Measurements from ENCODE around the gene KRTAP3-3.

The KRTAP3-3 gene

GRCh38 chr17:40980596-40980995 lies 13.4 kb downstream of the KRTAP3-3 start:
- H3K9me3 ChIP-seq (replicated peaks; ENCODE audit: low read length) = no peaks in the 10 kb centered on the region
- H3K4me3 ChIP-seq (ENCODE audit: low read length) = peak overlapping the region; percentile 5
- no peaks in the 10 kb centered on the region for H3K27me3 ChIP-seq (ENCODE audit: control insufficient read depth, insufficient read depth, low read length)
- H3K4me2 ChIP-seq (ENCODE audit: low read length) = peak overlapping the region; percentile 55
- H3K4me1 ChIP-seq (ENCODE audit: control insufficient read depth, insufficient read depth, low read length) = peaks cover 8% of the 10 kb centered on the region
- no peak overlapping the region for H3K9ac ChIP-seq (ENCODE audit: low read depth, low read length)
- no peaks in the 10 kb centered on the region for H3K36me3 ChIP-seq (ENCODE audit: insufficient read depth, low read length)

GRCh38 chr17:40980117-40980516 lies 13.8 kb downstream of the KRTAP3-3 start:
- H3K4me1 ChIP-seq (ENCODE audit: control insufficient read depth, insufficient read depth, low read length) = peaks cover 8% of the 10 kb centered on the region
- no peaks in the 10 kb centered on the region for H3K36me3 ChIP-seq (ENCODE audit: insufficient read depth, low read length)
- H3K27me3 ChIP-seq (ENCODE audit: control insufficient read depth, insufficient read depth, low read length) = no peaks in the 10 kb centered on the region
- no peak overlapping the region for H3K4me2 ChIP-seq (ENCODE audit: low read length)
- H3K9ac ChIP-seq (ENCODE audit: low read depth, low read length) = no peak overlapping the region
- H3K4me3 ChIP-seq (ENCODE audit: low read length) = no peak overlapping the region
- no peaks in the 10 kb centered on the region for H3K9me3 ChIP-seq (replicated peaks; ENCODE audit: low read length)

- Histone ChIP-seq H3K4me1 (ENCODE audit: control insufficient read depth, insufficient read depth, low read length) (peaks cover 8% of the 10 kb centered on the region), H3K9ac (ENCODE audit: low read depth, low read length) (no peak overlapping the region), H3K27me3 (ENCODE audit: control insufficient read depth, insufficient read depth, low read length) (no peaks in the 10 kb centered on the region), H3K9me3 (replicated peaks; ENCODE audit: low read length) (no peaks in the 10 kb centered on the region), H3K4me2 (ENCODE audit: low read length) (no peak overlapping the region), H3K4me3 (ENCODE audit: low read length) (no peak overlapping the region), H3K36me3 (ENCODE audit: insufficient read depth, low read length) (no peaks in the 10 kb centered on the region)
Measured at GRCh38 chr17:40978575-40979151, 15.3 kb downstream of the KRTAP3-3 start.

GRCh38 chr17:40975516-40975915 lies 18.4 kb downstream of the KRTAP3-3 start:
- Histone ChIP-seq H3K4me1 (ENCODE audit: control insufficient read depth, insufficient read depth, low read length) (peaks cover 2% of the 10 kb centered on the region), H3K9ac (ENCODE audit: low read depth, low read length) (no peak overlapping the region)

GRCh38 chr17:40974366-40974765 lies 19.6 kb downstream of the KRTAP3-3 start:
- Histone ChIP-seq H3K4me2 (ENCODE audit: low read length) (no peak overlapping the region), H3K4me3 (ENCODE audit: low read length) (no peak overlapping the region), H3K9me3 (replicated peaks; ENCODE audit: low read length) (no peaks in the 10 kb centered on the region), H3K27me3 (ENCODE audit: control insufficient read depth, insufficient read depth, low read length) (no peaks in the 10 kb centered on the region), H3K4me1 (ENCODE audit: control insufficient read depth, insufficient read depth, low read length) (no peaks in the 10 kb centered on the region), H3K9ac (ENCODE audit: low read depth, low read length) (no peak overlapping the region), H3K36me3 (ENCODE audit: insufficient read depth, low read length) (no peaks in the 10 kb centered on the region)

More at GRCh38 chr17:40975516-40975915, 18.4 kb downstream of the KRTAP3-3 start:
- Histone ChIP-seq H3K4me3 (ENCODE audit: low read length) (no peak overlapping the region), H3K36me3 (ENCODE audit: insufficient read depth, low read length) (no peaks in the 10 kb centered on the region), H3K9me3 (replicated peaks; ENCODE audit: low read length) (no peaks in the 10 kb centered on the region), H3K4me2 (ENCODE audit: low read length) (no peak overlapping the region), H3K27me3 (ENCODE audit: control insufficient read depth, insufficient read depth, low read length) (no peaks in the 10 kb centered on the region)

GRCh38 chr17:40967582-40967981 lies 26.4 kb downstream of the KRTAP3-3 start:
- Histone ChIP-seq H3K4me3 (ENCODE audit: low read length) (no peak overlapping the region), H3K4me2 (ENCODE audit: low read length) (no peak overlapping the region), H3K4me1 (ENCODE audit: control insufficient read depth, insufficient read depth, low read length) (peaks cover 7% of the 10 kb centered on the region), H3K27me3 (ENCODE audit: control insufficient read depth, insufficient read depth, low read length) (no peaks in the 10 kb centered on the region), H3K9me3 (replicated peaks; ENCODE audit: low read length) (no peaks in the 10 kb centered on the region), H3K36me3 (ENCODE audit: insufficient read depth, low read length) (no peaks in the 10 kb centered on the region), H3K9ac (ENCODE audit: low read depth, low read length) (no peak overlapping the region)

- H3K9ac ChIP-seq (ENCODE audit: low read depth, low read length) = no peak within 1 kb of the TSS
Measured at GRCh38 chr17:40966848-40967247, 27.1 kb downstream of the KRTAP3-3 start, which contains the start of gene KRT39. Gene KRT39, minus strand, starts transcription at chr17:40966948. Its CDS starts 92 bp downstream, at chr17:40966856.

GRCh38 chr17:40963838-40964237 lies 30.1 kb downstream of the KRTAP3-3 start:
- no peak overlapping the region for H3K4me3 ChIP-seq (ENCODE audit: low read length)
- peaks cover 13% of the 10 kb centered on the region for H3K4me1 ChIP-seq (ENCODE audit: control insufficient read depth, insufficient read depth, low read length)
- peak overlapping the region; percentile 20 for H3K4me2 ChIP-seq (ENCODE audit: low read length)
- H3K36me3 ChIP-seq (ENCODE audit: insufficient read depth, low read length) = no peaks in the 10 kb centered on the region
- no peak overlapping the region for H3K9ac ChIP-seq (ENCODE audit: low read depth, low read length)
- H3K9me3 ChIP-seq (replicated peaks; ENCODE audit: low read length) = no peaks in the 10 kb centered on the region
- no peaks in the 10 kb centered on the region for H3K27me3 ChIP-seq (ENCODE audit: control insufficient read depth, insufficient read depth, low read length)

More at GRCh38 chr17:40966848-40967247, 27.1 kb downstream of the KRTAP3-3 start, which contains the start of gene KRT39:
- Histone ChIP-seq H3K27me3 (ENCODE audit: control insufficient read depth, insufficient read depth, low read length) (no peaks in the 10 kb centered on the region), H3K4me1 (ENCODE audit: control insufficient read depth, insufficient read depth, low read length) (peaks cover 7% of the 10 kb centered on the region), H3K4me2 (ENCODE audit: low read length) (no peak within 1 kb of the TSS), H3K4me3 (ENCODE audit: low read length) (no peak within 1 kb of the TSS), H3K9me3 (replicated peaks; ENCODE audit: low read length) (no peaks in the 10 kb centered on the region), H3K36me3 (ENCODE audit: insufficient read depth, low read length) (no peaks in the 10 kb centered on the region)

- Histone ChIP-seq H3K36me3 (ENCODE audit: insufficient read depth, low read length) (no peaks in the 10 kb centered on the region), H3K4me1 (ENCODE audit: control insufficient read depth, insufficient read depth, low read length) (peaks cover 29% of the 10 kb centered on the region), H3K9me3 (replicated peaks; ENCODE audit: low read length) (no peaks in the 10 kb centered on the region), H3K9ac (ENCODE audit: low read depth, low read length) (no peak overlapping the region), H3K4me2 (ENCODE audit: low read length) (no peak overlapping the region), H3K4me3 (ENCODE audit: low read length) (no peak overlapping the region), H3K27me3 (ENCODE audit: control insufficient read depth, insufficient read depth, low read length) (no peaks in the 10 kb centered on the region)
Measured at GRCh38 chr17:40962059-40962561, 31.9 kb downstream of the KRTAP3-3 start.

- peaks cover 31% of the 10 kb centered on the region for H3K4me1 ChIP-seq (ENCODE audit: control insufficient read depth, insufficient read depth, low read length)
- H3K36me3 ChIP-seq (ENCODE audit: insufficient read depth, low read length) = no peaks in the 10 kb centered on the region
- no peak overlapping the region for H3K4me3 ChIP-seq (ENCODE audit: low read length)
- H3K9me3 ChIP-seq (replicated peaks; ENCODE audit: low read length) = no peaks in the 10 kb centered on the region
- no peak overlapping the region for H3K9ac ChIP-seq (ENCODE audit: low read depth, low read length)
- H3K4me2 ChIP-seq (ENCODE audit: low read length) = no peak overlapping the region
- no peaks in the 10 kb centered on the region for H3K27me3 ChIP-seq (ENCODE audit: control insufficient read depth, insufficient read depth, low read length)
Measured at GRCh38 chr17:40961591-40961990, 32.4 kb downstream of the KRTAP3-3 start.

GRCh38 chr17:40960144-40960543 lies 33.8 kb downstream of the KRTAP3-3 start:
- Histone ChIP-seq H3K4me3 (ENCODE audit: low read length) (no peak overlapping the region), H3K4me1 (ENCODE audit: control insufficient read depth, insufficient read depth, low read length) (peaks cover 39% of the 10 kb centered on the region), H3K27me3 (ENCODE audit: control insufficient read depth, insufficient read depth, low read length) (no peaks in the 10 kb centered on the region), H3K36me3 (ENCODE audit: insufficient read depth, low read length) (no peaks in the 10 kb centered on the region), H3K4me2 (ENCODE audit: low read length) (no peak overlapping the region), H3K9me3 (replicated peaks; ENCODE audit: low read length) (no peaks in the 10 kb centered on the region), H3K9ac (ENCODE audit: low read depth, low read length) (no peak overlapping the region)

Data from skeletal muscle satellite cell (primary cell).